ENCODE measurements around the gene GNL1.

The GNL1 gene

GRCh38 chr6:30556066-30556905 lies at the start of gene GNL1:
Gene GNL1 (minus strand): TSS chr6:30556489. CDS start chr6:30556203, 286 bp downstream.
- peak; percentile 74 for DNase-seq

GRCh38 chr6:30603961-30604360 lies 47.7 kb upstream of the GNL1 start:
- DNase-seq, result no peak

- DNase-seq, result no peak
These were observed 45.7 kb upstream of the GNL1 start for GRCh38 chr6:30601815-30602641.

GRCh38 chr6:30601436-30601814 lies 45.1 kb upstream of the GNL1 start:
- DNase-seq, result no peak

GRCh38 chr6:30600451-30600961 lies 44.2 kb upstream of the GNL1 start:
- no peak for DNase-seq

GRCh38 chr6:30599625-30600324 lies 43.5 kb upstream of the GNL1 start:
- DNase-seq, result no peak

- no peak for DNase-seq
These were observed 42.8 kb upstream of the GNL1 start for GRCh38 chr6:30598912-30599624.

GRCh38 chr6:30597315-30598144 lies 41.2 kb upstream of the GNL1 start:
- peak; percentile 61 for DNase-seq

GRCh38 chr6:30592287-30592686 lies 36.0 kb upstream of the GNL1 start:
- no peak for DNase-seq

- peak; percentile 57 for DNase-seq
These were observed 34.7 kb upstream of the GNL1 start for GRCh38 chr6:30591008-30591407.

GRCh38 chr6:30590509-30590908 lies 34.2 kb upstream of the GNL1 start:
- no peak for DNase-seq

GRCh38 chr6:30589754-30590358 lies 33.6 kb upstream of the GNL1 start:
- DNase-seq, result no peak

GRCh38 chr6:30583921-30584320 lies 27.6 kb upstream of the GNL1 start:
- no peak for DNase-seq

- no peak for DNase-seq
These were observed 21.8 kb upstream of the GNL1 start for GRCh38 chr6:30578051-30578450.

- no peak for DNase-seq
These were observed 16.8 kb upstream of the GNL1 start for GRCh38 chr6:30573113-30573512.

GRCh38 chr6:30572148-30572547 lies 15.9 kb upstream of the GNL1 start:
- no peak for DNase-seq

GRCh38 chr6:30571762-30572082 lies 15.4 kb upstream of the GNL1 start:
- no peak for DNase-seq

- peak; percentile 96 for DNase-seq
These were observed 14.9 kb upstream of the GNL1 start, which contains the start of gene ABCF1 for GRCh38 chr6:30571075-30571761. Gene ABCF1 (plus strand): TSS chr6:30571442. CDS start chr6:30571488, 46 bp downstream.

GRCh38 chr6:30570740-30571074 lies 14.4 kb upstream of the GNL1 start:
- DNase-seq, result peak; percentile 3

- no peak for DNase-seq
These were observed 14.0 kb upstream of the GNL1 start for GRCh38 chr6:30570263-30570662.

GRCh38 chr6:30568245-30568644 lies 12.0 kb upstream of the GNL1 start:
- DNase-seq, result no peak
